IgD-negative memory B cell (primary cell): ENCODE measurements around the gene CAPN11. TPM values are rescaled to one million over a fixed set of nuclear protein-coding genes. Genes with fewer than 3 reads are reported as not detected.
"Not testable (repeated sequence)": the region's sequence is repeated elsewhere in the genome, so short reads cannot be mapped to it uniquely, and the experiment has no call there.

Experiments used
- H3K27ac Mint-ChIP-seq, 3 donors: one replicate each; pipeline ENCODE4 v1.8.0; 2020 to 2022; ENCODE audit warnings: mild to moderate bottlenecking in 3 of 3, mixed read lengths in 3 of 3, moderate library complexity in 1 of 3
- H3K27me3 Mint-ChIP-seq: one replicate; pipeline ENCODE4 v1.8.0; 2021; ENCODE audit warnings: mixed read lengths
- H3K36me3 Mint-ChIP-seq: one replicate; pipeline ENCODE4 v1.8.0; 2020; ENCODE audit warnings: mild to moderate bottlenecking, mixed read lengths
- H3K4me1 Mint-ChIP-seq, 3 donors: one replicate each; pipeline ENCODE4 v1.8.0; 2020 to 2022; ENCODE audit warnings: mixed read lengths in 3 of 3, mild to moderate bottlenecking in 1 of 3
- H3K4me3 Mint-ChIP-seq, 4 donors: one replicate each; pipeline ENCODE4 v1.8.0; 2020 to 2022; ENCODE audit warnings: mild to moderate bottlenecking in 4 of 4, mixed read lengths in 4 of 4, moderate library complexity in 3 of 4
- H3K9me3 Mint-ChIP-seq, 3 donors: one replicate each; pipeline ENCODE4 v1.8.0; 2020 to 2021; ENCODE audit warnings: mixed read lengths in 3 of 3, mild to moderate bottlenecking in 1 of 3
- polyA plus RNA-seq: library from polyadenylated mRNA; unstranded; fragments of 300-500 nt; fragmentation: Illumina TruSeq; gene quantifications from one replicate; pipeline ENCODE4 v1.2.3, GENCODE V29; 2021

Gene CAPN11
- polyA plus RNA-seq, 1 donor from 2014 or later = not detected

DNA sequence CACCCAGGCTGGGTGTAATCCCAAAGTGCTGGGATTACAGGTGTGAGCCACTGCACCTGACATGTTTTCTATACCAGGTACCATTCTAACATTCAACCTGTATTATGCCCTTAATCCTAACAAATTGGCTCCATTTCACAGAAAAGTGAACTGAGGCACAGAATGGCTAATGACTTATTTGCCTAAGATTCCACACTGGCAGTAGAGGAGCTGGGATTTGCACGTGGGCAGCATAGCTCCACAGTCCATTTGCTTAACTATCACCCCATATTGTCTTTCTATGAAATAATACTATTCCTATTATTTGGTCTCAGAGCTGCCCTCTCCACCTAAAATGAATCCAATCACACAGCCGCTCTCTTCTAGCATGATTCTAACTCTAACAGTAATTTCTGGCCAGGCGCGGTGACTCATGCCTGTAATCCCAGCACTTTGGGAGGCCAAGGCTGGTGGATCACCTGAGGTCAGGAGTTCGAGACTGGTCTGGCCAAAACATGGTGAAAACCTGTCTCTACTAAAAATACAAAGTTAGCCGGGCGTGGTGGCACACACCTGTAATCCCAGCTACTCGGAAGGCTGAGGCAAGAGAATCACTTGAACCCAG, 34.8 kb downstream of the CAPN11 start:
- Mint-ChIP-seq H3K27ac (no peak overlapping the region), H3K27me3 (peaks cover 12% of the 10 kb centered on the region), H3K9me3 (no peaks in the 10 kb centered on the region), H3K4me1 (peaks cover 0 to 3% (median 0%) of the 10 kb centered on the region in 3 donors), H3K36me3 (no peaks in the 10 kb centered on the region), H3K4me3 (peak overlapping the region in 1 of 4 donors; percentile 14)

DNA sequence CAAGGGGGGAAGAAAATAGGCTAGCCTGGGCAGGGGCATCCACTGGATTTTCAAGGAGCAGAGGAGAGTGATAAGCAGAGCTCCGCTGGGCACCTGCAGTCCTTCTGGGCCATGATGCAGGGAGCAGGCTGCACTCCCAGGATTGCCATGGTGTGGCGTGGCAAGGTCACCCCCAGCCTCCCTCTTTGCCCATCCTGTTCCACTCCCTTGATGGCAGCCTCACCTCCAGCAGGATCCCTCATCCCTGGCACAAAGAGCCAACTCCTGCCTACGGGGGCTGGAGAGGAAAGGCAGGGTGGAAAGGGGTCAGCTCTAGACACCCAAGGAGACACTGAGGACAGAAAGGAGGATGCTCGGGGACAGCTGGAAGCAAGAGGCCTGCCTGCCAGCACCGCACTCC, 35.7 kb downstream of the CAPN11 start:
- H3K4me1 Mint-ChIP-seq = peaks cover 0 to 3% (median 0%) of the 10 kb centered on the region in 3 donors
- H3K27ac Mint-ChIP-seq = no peak overlapping the region
- H3K4me3 Mint-ChIP-seq = no peak overlapping the region
- H3K36me3 Mint-ChIP-seq = no peaks in the 10 kb centered on the region
- H3K9me3 Mint-ChIP-seq = no peaks in the 10 kb centered on the region
- H3K27me3 Mint-ChIP-seq = peaks cover 12% of the 10 kb centered on the region

DNA sequence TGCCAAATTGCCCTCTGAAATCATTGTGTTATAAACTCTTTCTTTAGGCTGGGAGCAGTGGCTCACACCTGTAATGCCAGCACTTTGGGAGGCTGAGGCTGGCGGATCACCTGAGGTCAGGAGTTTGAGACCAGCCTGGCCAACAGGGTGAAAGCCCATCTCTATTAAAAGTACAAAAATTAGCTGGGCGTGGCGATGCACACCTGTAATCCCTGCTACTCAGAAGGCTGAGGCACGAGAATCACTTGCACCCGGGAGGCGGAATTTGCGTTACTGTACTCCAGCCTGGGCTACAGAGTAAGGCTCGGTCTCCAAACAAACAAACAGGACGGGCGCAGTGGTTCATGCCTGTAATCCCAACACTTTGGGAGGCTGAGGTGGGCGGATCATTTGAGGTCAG, 37.7 kb downstream of the CAPN11 start:
- H3K27me3 Mint-ChIP-seq = peaks cover 14% of the 10 kb centered on the region
- H3K9me3 Mint-ChIP-seq, H3K27ac Mint-ChIP-seq, H3K36me3 Mint-ChIP-seq, H3K4me1 Mint-ChIP-seq, H3K4me3 Mint-ChIP-seq: not testable (repeated sequence)

DNA sequence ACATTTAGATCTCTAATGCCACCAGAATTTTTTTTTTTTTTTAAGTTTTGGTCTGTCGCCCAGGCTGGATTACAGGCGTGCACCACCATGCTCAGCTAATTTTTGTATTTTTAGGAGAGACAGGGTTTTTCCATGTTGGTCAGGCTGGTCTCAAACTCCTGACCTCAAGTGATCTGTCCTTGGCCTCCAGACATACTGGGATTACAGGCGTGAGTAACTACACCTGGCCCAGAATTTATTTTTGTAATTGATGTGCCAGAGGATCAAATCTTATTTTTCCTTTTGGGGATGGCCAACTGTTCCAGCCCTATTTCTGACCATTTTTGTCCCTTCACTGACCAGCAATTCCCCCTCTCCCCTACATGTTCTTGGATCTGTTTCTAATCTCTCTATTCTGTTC, 40.1 kb downstream of the CAPN11 start:
- peaks cover 4% of the 10 kb centered on the region for H3K27me3 Mint-ChIP-seq
- H3K4me3 Mint-ChIP-seq = no peak overlapping the region
- H3K4me1 Mint-ChIP-seq = no peaks in the 10 kb centered on the region
- H3K36me3 Mint-ChIP-seq = no peaks in the 10 kb centered on the region
- no peaks in the 10 kb centered on the region for H3K9me3 Mint-ChIP-seq
- no peak overlapping the region for H3K27ac Mint-ChIP-seq

DNA sequence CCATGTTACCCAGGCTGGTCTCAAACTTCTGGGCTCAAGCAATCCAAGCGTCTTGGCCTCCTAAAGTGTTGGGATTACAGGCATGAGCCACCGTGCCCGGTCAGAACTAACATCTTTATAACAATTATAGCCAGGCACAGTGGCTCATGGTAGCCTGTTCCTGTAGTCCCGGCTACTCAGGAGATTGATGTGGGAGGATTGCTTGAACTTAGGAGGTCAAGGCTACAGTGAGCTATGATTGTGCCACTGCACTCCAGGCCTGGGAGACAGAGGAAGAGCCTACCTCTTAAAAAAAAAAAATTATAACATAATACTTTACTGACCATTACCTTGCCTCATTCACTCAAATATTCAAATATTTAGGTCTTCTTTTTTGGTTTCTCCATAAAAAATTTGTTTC, 41.3 kb downstream of the CAPN11 start:
- Mint-ChIP-seq H3K27me3 (peaks cover 4% of the 10 kb centered on the region), H3K4me1 (no peaks in the 10 kb centered on the region), H3K9me3 (no peaks in the 10 kb centered on the region), H3K36me3 (no peaks in the 10 kb centered on the region), H3K27ac (no peak overlapping the region), H3K4me3 (no peak overlapping the region)

DNA sequence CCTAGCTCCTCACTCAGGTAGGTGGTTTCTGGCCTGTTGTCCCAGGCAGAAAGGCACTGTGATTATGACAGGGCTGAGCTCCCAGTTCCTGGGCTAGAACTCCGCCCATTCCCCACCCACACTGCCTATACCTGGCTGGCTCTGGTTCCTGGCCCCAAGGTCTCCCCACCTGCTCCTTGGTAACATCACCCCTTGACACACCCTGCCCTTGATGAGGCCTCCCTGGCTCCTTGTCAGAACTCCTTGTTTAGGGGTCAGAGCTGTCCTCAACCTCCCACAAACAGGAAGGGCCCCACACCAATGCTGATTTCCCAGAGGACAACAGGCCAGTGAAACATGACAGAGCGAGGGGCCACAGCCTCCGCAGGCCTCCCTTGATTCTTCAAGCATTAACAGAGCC, 42.6 kb downstream of the CAPN11 start:
- Mint-ChIP-seq H3K36me3 (no peaks in the 10 kb centered on the region), H3K4me3 (no peak overlapping the region), H3K27me3 (peaks cover 4% of the 10 kb centered on the region), H3K27ac (no peak overlapping the region), H3K9me3 (no peaks in the 10 kb centered on the region), H3K4me1 (no peaks in the 10 kb centered on the region)

DNA sequence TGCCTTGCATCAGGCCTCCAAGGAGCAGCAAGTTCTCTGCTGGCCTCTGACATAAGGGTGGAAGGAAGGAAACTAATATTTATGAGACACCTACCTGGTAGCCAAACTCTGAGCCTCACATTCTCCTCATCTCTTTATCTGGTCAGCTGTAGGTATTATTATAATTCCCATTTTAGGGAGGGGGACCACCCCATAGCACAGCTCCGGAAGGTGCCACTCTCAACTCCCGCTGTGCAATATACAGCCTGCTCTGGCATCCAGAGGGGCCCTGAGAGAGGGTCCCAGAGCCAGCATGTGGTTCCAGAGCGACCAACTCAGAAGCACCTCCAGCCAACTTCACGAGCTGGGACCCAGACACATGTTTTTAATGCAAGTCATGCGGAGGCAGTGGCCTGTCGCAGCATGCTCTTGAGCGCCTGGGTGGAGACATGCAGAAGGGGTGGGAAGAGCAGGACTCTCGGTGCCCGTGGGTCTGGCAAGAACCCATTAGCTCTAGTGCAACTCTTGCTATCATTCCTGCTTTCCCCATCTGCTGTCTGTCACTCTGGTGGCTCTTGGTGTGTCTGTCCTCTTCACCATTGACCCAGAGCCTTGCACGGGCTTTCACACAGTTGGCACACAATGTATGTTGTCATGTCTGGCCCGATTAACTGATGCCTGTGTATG, 43.2 kb downstream of the CAPN11 start:
- H3K27me3 Mint-ChIP-seq = peaks cover 4% of the 10 kb centered on the region
- H3K9me3 Mint-ChIP-seq = no peaks in the 10 kb centered on the region
- H3K4me3 Mint-ChIP-seq = no peak overlapping the region
- no peak overlapping the region for H3K27ac Mint-ChIP-seq
- no peaks in the 10 kb centered on the region for H3K36me3 Mint-ChIP-seq
- no peaks in the 10 kb centered on the region for H3K4me1 Mint-ChIP-seq

DNA sequence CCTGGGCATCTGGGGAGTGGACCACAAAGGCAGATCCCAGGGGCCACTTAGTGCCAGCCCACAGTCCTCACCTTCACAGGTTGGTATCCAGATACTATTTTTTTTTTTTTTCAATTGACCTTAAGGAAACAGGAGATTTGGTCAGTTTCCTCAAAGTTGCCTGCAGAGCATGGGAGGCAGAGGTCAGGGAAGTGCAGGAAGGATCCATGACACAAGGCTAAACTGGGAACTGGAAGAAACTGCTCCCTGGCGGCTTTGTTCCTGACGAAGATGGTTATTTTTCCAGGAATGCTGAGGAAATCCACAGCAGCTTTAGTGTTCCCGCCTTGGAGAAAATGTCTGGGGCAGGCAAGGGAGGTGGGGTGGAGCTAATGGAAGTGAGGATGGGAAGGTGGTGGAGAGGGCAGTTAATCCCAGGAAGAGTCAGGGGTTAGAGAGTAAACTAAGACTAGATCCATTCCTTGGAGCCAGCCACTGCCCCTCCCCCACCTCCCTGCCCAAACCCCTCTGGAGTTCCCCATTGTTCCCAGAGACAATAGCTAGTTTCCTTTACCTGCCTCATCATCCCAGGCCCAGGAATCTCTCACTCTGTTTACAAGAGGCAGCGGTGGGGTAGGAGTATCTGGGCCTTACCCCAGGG, 43.8 kb downstream of the CAPN11 start:
- H3K9me3 Mint-ChIP-seq = no peaks in the 10 kb centered on the region
- peaks cover 5% of the 10 kb centered on the region for H3K27me3 Mint-ChIP-seq
- no peaks in the 10 kb centered on the region for H3K36me3 Mint-ChIP-seq
- no peak overlapping the region for H3K4me3 Mint-ChIP-seq
- no peak overlapping the region for H3K27ac Mint-ChIP-seq
- no peaks in the 10 kb centered on the region for H3K4me1 Mint-ChIP-seq

DNA sequence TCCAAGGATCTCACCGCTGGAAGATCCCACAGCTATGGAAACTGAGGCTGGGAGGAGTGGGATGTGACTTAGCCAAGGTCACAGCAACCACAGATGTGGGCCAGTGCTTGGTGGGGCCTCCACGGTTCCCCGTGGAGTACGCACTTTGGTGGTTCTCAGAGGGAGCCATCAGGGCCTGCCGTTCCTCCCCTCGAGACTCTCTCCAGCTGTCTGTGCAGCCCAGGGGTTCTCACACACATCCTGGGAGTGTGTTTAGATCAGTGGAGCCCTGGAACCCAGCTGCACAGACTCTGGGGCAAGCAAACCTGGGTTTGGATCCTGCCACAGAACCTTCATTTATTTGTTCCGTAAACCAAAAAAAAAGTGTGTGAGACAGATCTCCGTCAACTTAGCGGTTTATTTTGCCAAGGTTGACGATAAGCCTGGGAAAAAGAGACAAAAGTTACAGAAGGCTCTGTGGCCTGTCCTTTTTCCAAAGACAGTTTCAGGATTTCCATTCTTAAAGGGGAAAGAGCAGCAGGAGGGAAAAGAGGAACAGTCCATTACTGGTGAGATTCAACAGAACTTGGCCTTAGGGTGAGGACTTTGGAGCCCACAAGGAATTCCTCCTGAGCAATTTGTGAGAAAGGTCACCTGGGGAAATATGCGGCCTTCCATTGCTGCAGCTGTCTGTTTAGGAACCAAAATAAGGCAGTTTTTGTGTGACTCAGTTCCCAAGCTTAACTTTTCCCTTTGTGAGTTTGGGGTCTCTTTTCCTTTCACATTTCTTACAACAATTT, 44.5 kb downstream of the CAPN11 start:
- Mint-ChIP-seq H3K27me3 (peaks cover 5% of the 10 kb centered on the region), H3K4me3 (no peak overlapping the region), H3K27ac (no peak overlapping the region), H3K9me3 (no peaks in the 10 kb centered on the region), H3K36me3 (no peaks in the 10 kb centered on the region), H3K4me1 (no peaks in the 10 kb centered on the region)

DNA sequence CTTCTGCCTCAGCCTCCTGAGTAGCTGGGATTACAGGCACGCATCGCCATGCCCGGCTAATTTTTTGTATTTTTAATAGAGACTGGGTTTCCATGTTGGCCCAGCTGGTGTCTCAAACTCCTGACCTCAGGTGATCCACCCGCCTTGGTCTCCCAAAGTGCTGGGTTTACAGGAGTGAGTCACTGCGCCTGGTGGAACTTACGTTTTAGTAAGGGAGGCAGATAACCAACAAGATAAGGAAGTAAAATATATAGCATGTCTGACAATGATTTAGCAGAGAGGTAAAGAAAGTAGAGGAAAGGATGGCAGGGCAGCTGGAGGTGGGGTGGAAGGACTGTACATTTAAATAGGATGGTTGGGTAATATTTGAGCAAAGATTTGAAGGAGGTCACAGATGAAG, 45.3 kb downstream of the CAPN11 start:
- Mint-ChIP-seq H3K4me3 (no peak overlapping the region), H3K4me1 (no peaks in the 10 kb centered on the region), H3K27ac (no peak overlapping the region), H3K36me3 (no peaks in the 10 kb centered on the region), H3K27me3 (peaks cover 5% of the 10 kb centered on the region), H3K9me3 (no peaks in the 10 kb centered on the region)

DNA sequence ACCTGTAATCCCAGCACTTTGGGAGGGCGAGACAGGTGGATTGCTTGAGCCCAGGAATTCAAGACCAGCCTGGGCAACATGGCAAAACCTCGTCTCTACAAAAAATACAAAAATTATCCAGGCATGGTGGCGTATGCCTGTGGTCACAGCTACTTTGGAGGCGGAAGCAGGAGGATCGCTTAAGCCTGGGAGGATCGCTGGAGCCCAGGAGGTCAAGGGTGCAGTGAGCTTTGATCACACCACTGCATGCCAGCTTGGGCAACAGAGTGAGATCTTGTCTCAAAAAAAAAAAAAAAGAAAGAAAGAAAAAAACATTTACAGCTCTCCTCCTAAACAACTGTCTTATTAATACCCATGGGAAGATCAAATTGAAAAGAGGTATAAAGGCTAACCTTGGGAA, 49.3 kb downstream of the CAPN11 start:
- Mint-ChIP-seq H3K27me3 (peaks cover 2% of the 10 kb centered on the region), H3K4me1 (no peaks in the 10 kb centered on the region), H3K9me3 (no peaks in the 10 kb centered on the region), H3K27ac (no peak overlapping the region), H3K36me3 (peaks cover 2% of the 10 kb centered on the region), H3K4me3 (no peak overlapping the region)

DNA sequence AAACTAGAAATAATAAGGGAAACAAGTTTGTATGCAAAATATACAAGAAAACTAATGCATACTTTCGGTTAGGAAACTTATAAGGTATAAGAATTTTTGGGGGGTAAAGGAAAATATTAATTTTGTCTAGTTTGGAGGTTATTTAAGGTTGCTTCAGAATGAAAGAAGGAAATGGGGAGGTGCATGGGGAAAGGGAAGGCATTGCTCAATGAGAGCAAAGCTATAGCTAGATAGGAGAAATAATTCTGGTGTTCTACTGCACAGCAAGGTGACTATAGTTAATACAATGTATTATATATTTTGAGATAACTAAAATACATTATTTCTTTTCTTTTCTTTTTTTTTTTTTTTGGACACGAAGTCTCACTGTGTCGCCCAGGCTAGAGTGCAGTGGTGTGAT, 52.7 kb downstream of the CAPN11 start:
- Mint-ChIP-seq H3K4me3 (no peak overlapping the region), H3K27me3 (peaks cover 2% of the 10 kb centered on the region), H3K27ac (no peak overlapping the region), H3K9me3 (no peaks in the 10 kb centered on the region), H3K4me1 (no peaks in the 10 kb centered on the region), H3K36me3 (peaks cover 2% of the 10 kb centered on the region)

DNA sequence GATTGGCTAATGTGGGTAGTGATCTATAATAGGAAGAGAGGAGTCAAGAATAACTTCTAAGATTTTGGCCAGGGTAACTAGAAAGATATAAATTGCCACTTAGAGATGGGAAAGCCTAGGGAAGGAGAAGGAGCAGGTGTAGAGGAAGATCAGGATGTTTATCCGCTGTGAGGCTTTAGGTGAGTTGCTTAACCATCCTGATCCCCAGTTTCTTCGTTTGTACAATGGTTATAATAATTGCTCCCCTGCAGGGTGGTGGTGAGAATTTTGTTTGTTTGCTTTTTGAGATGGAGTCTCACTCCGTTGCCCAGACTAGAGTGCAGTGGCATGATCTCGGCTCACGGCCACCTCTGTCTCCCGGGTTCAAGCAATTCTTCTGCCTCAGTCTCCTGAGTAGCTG, 55.7 kb downstream of the CAPN11 start:
- peaks cover 2% of the 10 kb centered on the region for H3K36me3 Mint-ChIP-seq
- peaks cover 6 to 9% (median 8%) of the 10 kb centered on the region in 3 donors for H3K4me1 Mint-ChIP-seq
- no peak overlapping the region for H3K27ac Mint-ChIP-seq
- no peak overlapping the region for H3K4me3 Mint-ChIP-seq
- H3K9me3 Mint-ChIP-seq = no peaks in the 10 kb centered on the region
- no peaks in the 10 kb centered on the region for H3K27me3 Mint-ChIP-seq

DNA sequence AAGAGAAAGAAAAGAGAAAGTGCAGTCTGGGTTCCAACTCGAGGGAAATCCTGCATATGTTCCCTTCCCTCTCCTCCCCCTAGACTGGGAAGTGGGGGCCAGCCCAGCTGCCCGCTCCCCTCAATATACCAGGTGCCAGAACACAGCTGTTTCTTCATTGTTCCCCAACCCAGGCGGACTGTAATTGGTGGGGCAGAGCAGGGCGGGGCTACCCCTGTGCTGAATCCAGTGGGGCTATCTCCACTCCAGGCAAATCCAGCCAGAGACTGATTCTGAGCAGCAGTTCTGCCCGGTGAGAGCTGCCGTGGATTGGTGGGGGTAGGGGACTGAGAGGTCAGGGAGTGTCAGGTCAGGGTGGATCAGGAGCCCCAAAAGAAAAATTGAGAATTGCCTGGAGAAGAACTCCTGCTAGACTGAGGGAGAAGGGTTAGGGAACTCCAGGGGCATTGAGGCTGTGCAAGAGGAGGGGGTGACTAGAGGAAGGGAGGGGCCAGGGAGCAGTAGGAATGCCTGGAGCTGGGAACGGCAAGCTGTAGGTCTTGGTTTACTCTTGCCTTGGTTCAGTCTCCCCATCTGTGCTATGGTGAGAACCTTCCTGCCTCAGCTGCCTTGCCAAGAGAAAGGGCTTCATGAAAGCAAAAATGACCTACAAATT, 58.2 kb downstream of the CAPN11 start, which contains the start of gene MYMX:
Gene MYMX (plus strand): TSS at position 250 of the 655 bp plus-strand sequence. CDS start 546 bp downstream, outside the sequence.
- no peaks in the 10 kb centered on the region for H3K9me3 Mint-ChIP-seq
- no peak within 1 kb of the TSS for H3K27ac Mint-ChIP-seq
- H3K4me3 Mint-ChIP-seq = peak within 1 kb of the TSS in 3 of 4 donors; percentile 28 to 70 (median 47)
- no peaks in the 10 kb centered on the region for H3K36me3 Mint-ChIP-seq
- H3K4me1 Mint-ChIP-seq = peaks cover 6 to 19% (median 13%) of the 10 kb centered on the region in 3 donors
- no peaks in the 10 kb centered on the region for H3K27me3 Mint-ChIP-seq
